GM04504 (cell line): ENCODE results near the gene BAHCC1.

Source experiments
- DNase-seq: peaks from one replicate; pipeline ENCODE4 v3.0.0-alpha.2; 2012; ENCODE audit warnings: low read depth

The BAHCC1 gene

GRCh38 chr17:81427173-81428120 is 32.2 kb downstream of the BAHCC1 start:
- no peak for DNase-seq

- no peak for DNase-seq
These were observed 32.9 kb downstream of the BAHCC1 start for GRCh38 chr17:81428121-81428515.

- no peak for DNase-seq
These were observed 33.3 kb downstream of the BAHCC1 start for GRCh38 chr17:81428516-81428915.

- DNase-seq, result peak; percentile 53
These were observed 33.9 kb downstream of the BAHCC1 start for GRCh38 chr17:81428948-81429774.

GRCh38 chr17:81429821-81430551 is 34.7 kb downstream of the BAHCC1 start:
- no peak for DNase-seq

GRCh38 chr17:81431545-81432482 is 36.6 kb downstream of the BAHCC1 start:
- no peak for DNase-seq

- DNase-seq, result no peak
These were observed 37.7 kb downstream of the BAHCC1 start for GRCh38 chr17:81432941-81433340.

- no peak for DNase-seq
These were observed 38.4 kb downstream of the BAHCC1 start for GRCh38 chr17:81433656-81434055.

DNA sequence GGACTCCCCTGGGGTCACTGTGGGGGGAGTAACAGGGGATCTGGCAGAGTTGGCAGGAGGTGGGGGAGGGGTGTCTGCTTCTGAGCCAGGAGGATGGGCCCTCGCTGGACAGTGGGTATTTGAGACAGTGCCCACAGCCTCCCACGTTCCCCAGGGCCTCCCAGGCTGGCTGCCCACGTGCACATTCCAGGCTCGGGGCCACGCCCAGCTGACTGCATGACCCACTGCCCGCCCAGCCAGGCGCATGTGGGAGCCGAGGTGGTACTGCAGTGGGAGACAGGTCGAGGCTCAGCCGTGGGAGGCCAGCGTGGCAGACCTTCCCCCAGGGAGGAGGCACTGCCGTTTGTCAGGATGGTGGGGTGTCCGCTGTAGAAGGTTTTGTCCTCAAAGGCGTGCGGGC is 38.8 kb downstream of the BAHCC1 start:
- DNase-seq, result no peak

DNA sequence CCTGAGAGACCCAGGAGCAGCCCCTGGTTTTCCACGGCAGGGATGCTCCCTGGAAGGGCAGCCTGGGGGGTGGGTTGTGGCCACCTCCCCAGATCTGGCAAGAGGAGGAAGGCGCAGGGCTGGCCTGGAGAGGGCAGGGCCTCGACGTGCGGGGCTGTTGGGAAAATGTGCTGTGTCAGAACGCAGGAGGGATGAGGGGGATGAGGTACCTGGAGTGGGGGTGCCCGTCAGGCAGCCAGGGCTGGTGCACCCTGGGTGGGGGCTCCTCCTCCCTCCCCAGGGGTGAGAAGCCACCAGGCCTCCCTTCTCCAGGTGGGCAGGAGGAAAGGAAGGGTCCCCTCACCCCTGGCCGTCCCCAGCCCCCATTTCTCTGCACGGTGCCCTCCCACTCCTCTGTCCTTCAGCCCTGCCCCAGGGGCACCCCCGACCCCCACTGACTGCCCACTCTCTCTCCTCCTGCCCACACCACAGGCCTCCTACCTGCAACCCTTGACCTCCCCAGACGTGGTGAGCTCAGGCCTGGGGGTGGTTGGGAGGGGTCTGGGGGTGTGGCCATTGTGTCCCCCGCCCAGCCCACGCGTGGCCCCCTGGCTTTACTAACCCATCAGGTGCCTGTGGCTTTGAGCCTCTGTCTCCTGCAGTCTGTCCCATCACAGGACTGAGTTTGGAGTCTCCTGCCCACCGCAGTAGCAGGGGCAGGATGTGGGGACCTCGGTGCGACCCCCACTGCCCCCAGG is 39.6 kb downstream of the BAHCC1 start:
- DNase-seq, result no peak

- DNase-seq, result no peak
These were observed 40.5 kb downstream of the BAHCC1 start for GRCh38 chr17:81435652-81436293.

DNA sequence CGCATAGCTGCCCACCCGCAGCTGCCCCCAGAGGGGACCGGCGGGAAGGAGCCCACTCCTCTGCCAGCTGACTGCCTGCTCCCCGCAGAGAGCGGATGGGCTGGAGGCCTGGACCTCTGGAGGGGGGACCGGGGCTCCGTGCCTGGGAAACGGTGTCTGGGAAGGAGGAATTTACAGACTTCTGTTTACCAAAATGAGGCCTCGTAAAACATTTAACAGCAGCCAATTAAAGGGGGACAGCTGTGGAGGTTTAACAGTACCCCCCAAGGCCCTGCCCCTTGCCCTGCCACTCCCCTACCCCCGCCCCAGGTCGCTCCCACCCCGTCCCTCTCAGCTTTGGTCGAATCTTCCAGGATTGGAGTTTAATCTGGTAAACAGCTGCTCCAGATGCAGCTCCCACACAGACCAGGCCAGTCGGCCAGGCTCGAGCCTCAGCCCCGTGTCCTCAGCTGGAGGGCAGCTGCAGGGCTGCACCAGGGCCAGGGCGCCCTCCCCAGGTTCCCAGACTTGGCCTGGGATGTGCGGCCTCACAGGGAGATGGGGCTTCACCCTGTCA is 41.1 kb downstream of the BAHCC1 start:
- no peak for DNase-seq

DNA sequence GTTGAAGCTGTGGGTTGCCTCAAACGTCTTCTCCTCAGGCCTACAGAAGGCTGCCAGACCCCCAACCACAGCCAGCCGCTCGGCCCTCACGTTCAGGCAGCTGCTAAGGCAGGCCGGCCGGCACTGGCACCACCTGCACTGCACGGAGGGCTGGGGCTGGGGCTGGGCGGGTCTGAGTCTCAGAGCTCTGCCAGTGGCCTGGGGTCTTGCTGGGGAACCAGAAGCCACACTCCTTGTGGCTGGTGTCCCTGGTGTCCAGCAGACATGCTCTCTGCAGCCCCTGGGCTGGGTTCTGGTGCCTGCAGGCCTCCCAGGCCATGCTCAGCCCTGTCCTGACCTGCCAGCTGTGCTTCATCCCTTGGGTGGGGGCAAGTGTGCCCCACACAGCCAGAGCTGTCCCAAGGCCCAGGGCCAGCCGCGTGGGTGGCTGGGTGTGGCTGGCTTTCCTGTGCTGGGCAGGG is 42.0 kb downstream of the BAHCC1 start:
- no peak for DNase-seq

GRCh38 chr17:81438007-81438659 is 42.9 kb downstream of the BAHCC1 start:
- no peak for DNase-seq

- no peak for DNase-seq
These were observed 43.4 kb downstream of the BAHCC1 start for GRCh38 chr17:81438688-81439087.

DNA sequence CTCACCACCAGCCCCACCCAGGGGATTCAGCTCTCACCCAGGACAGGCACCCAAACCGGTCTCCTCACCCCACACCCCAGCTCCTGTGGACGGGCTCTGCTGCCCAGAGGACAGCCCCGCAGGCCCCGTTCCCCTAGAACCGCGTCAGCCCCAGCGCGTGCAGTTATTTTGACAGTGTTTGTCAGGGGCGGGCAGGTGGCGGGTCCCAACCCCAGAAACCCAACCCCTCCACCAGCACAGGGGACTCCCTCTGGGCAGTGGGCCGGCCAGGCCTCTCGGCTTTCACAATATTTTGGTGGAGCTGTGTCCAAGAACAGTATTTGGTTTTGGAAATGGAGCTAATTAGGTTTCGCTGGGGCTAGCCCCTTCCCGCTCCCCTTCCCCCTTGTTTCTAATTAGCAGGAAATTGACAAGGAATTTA is 44.8 kb downstream of the BAHCC1 start:
- no peak for DNase-seq

- no peak for DNase-seq
These were observed 45.4 kb downstream of the BAHCC1 start for GRCh38 chr17:81440511-81441244.

- no peak for DNase-seq
These were observed 47.5 kb downstream of the BAHCC1 start for GRCh38 chr17:81442791-81443190.
